HCT116 (cell line): Measurements from ENCODE around the gene ZNF695. TPM values are rescaled to one million over a fixed set of nuclear protein-coding genes. Genes with fewer than 3 reads are reported as not detected.

ENCODE experiments used
- ATAC-seq: fragments of 200-7000 bp; cut with Tn5 transposase; 2 replicates; pipeline ENCODE4 v1.9.1; 2020; ENCODE audit warnings: mild to moderate bottlenecking, moderate library complexity
- BruUV-seq: library from RNA; stranded (reverse); fragments of 400-500 nt; replicated peaks from 2 replicates; lab custom pipeline; 2021; lab: Mats Ljungman, UMichigan
- CTCF ChIA-PET: fragments of 300-600 bp; sonication (Branson Sonifier 250); formaldehyde crosslinking; loops from one replicate; lab custom pipeline; 2021; ENCODE audit warnings: antibody characterized with exemption; lab: Charles Lee
- POLR2A ChIA-PET: fragments of 300-600, 350-600 bp; sonication (Branson Sonifier 250); formaldehyde crosslinking; loops from one replicate; lab custom pipeline; 2021; ENCODE audit warnings: antibody characterized with exemption; lab: Charles Lee
- RAD21 ChIA-PET, 2 experiments: fragments of 300-600 bp; sonication (Branson Sonifier 250); formaldehyde crosslinking; loops; one replicate each; lab custom pipeline; 2023; ENCODE audit warnings: low total read pairs in 2 of 2; ENCODE audit not compliant: uncharacterized antibody in 2 of 2, unreplicated experiment in 2 of 2, low non-redundant PET in 1 of 2; lab: Charles Lee
- DNase-seq: peaks from one replicate; pipeline ENCODE4 v3.0.0-alpha.2; 2010; ENCODE audit warnings: low read depth, low spot score
- H2AFZ ChIP-seq: fragments of 200-600 bp; shearing (Covaris generic), sonication (generic); 2 replicates; pipeline ENCODE4 v1.6.1; 2017; ENCODE audit warnings: low read depth, mixed run types, mixed read lengths, antibody characterized with exemption, low read length; ENCODE audit not compliant: poor library complexity, severe bottlenecking
- H3K27ac ChIP-seq: 2 replicates; pipeline ENCODE4 v1.5.1; 2012; ENCODE audit warnings: low read depth, low read length
- H3K27me3 ChIP-seq: fragments of 200-600 bp; sonication (generic); 2 replicates; pipeline ENCODE4 v1.6.1; 2016; ENCODE audit warnings: mixed run types, low read length, mixed read lengths; ENCODE audit not compliant: insufficient read depth
- H3K36me3 ChIP-seq, 2 experiments: fragments of 200-500 bp in 1 of 2; fragments of 200-600 bp in 1 of 2; sonication (Bioruptor generic) in 1 of 2; sonication (generic) in 1 of 2; 2 replicates each; pipeline versions ENCODE4 v1.5.1 to v1.6.1; 2014 to 2016; ENCODE audit warnings: low read length in 2 of 2, inconsistent platforms in 1 of 2, mixed read lengths in 1 of 2, mixed run types in 1 of 2; ENCODE audit not compliant: insufficient read depth in 2 of 2, control insufficient read depth in 1 of 2
- H3K4me1 ChIP-seq, 2 experiments: fragments of 200-600 bp in 1 of 2; sonication (generic) in 1 of 2; 2 replicates each; pipeline versions ENCODE4 v1.5.1 to v1.6.1; 2012 to 2017; ENCODE audit warnings: low read length in 2 of 2, inconsistent platforms in 1 of 2, mild to moderate bottlenecking in 1 of 2, mixed read lengths in 1 of 2, mixed run types in 1 of 2, moderate library complexity in 1 of 2; ENCODE audit not compliant: insufficient read depth in 2 of 2, control insufficient read depth in 1 of 2
- H3K4me2 ChIP-seq: fragments of 200-600 bp; sonication (generic); 2 replicates; pipeline ENCODE4 v1.6.1; 2017; ENCODE audit warnings: mixed run types, low read length, mixed read lengths
- H3K4me3 ChIP-seq, 2 experiments: fragments of 200-600 bp in 1 of 2; sonication (generic) in 1 of 2; replicated peaks in 1 of 2; 2 replicates each; pipeline ENCODE4 v1.5.1; 2011 to 2016; ENCODE audit warnings: low read length in 2 of 2, control low read depth in 1 of 2, low read depth in 1 of 2, mild to moderate bottlenecking in 1 of 2, mixed read lengths in 1 of 2, mixed run types in 1 of 2
- H3K79me2 ChIP-seq: fragments of 200-600 bp; sonication (generic); 2 replicates; pipeline ENCODE4 v1.6.1; 2017; ENCODE audit warnings: mild to moderate bottlenecking, mixed run types, low read length, moderate library complexity, mixed read lengths; ENCODE audit not compliant: insufficient read depth
- H3K9ac ChIP-seq: fragments of 200-600 bp; sonication (generic); 2 replicates; pipeline ENCODE4 v1.6.1; 2016; ENCODE audit warnings: low read length, mixed read lengths
- H3K9me2 ChIP-seq: fragments of 200-600 bp; sonication (generic), shearing (Covaris generic); 2 replicates; pipeline ENCODE4 v1.6.1; 2017; ENCODE audit warnings: mixed run types, mild to moderate bottlenecking, moderate library complexity; ENCODE audit not compliant: insufficient read depth
- H3K9me3 ChIP-seq, 2 experiments: fragments of 200-500 bp in 1 of 2; fragments of 200-600 bp in 1 of 2; sonication (Bioruptor generic) in 1 of 2; sonication (generic) in 1 of 2; 2 replicates each; pipeline ENCODE4 v1.6.1; 2014 to 2017; ENCODE audit warnings: low read length in 2 of 2, mixed read lengths in 2 of 2, inconsistent platforms in 1 of 2, low read depth in 1 of 2, mild to moderate bottlenecking in 1 of 2, mixed run types in 1 of 2, moderate library complexity in 1 of 2; ENCODE audit not compliant: control insufficient read depth in 1 of 2, insufficient read depth in 1 of 2
- H4K20me1 ChIP-seq: fragments of 200-600 bp; sonication (generic), shearing (Covaris generic); 2 replicates; pipeline ENCODE4 v1.6.1; 2017; ENCODE audit warnings: mixed run types, mild to moderate bottlenecking, moderate library complexity; ENCODE audit not compliant: insufficient read depth
- ATF3 ChIP-seq: IDR thresholded peaks from 2 replicates; pipeline ENCODE4 v1.6.1; 2012
- CEBPB ChIP-seq: IDR thresholded peaks from 2 replicates; pipeline ENCODE4 v1.6.1; 2012; ENCODE audit warnings: low read depth
- CTCF ChIP-seq, 3 experiments: fragments of 200-600 bp in 1 of 3; sonication (generic) in 1 of 3; IDR thresholded peaks in 2 of 3; conservative IDR thresholded peaks in 1 of 3; 2 replicates each; pipeline ENCODE4 v1.5.1; 2012 to 2017; ENCODE audit warnings: low read depth in 2 of 3, low read length in 2 of 3, antibody characterized with exemption in 1 of 3, borderline replicate concordance in 1 of 3, control low read depth in 1 of 3, mild to moderate bottlenecking in 1 of 3, mixed read lengths in 1 of 3, mixed run types in 1 of 3, moderate library complexity in 1 of 3; ENCODE audit not compliant: insufficient read depth in 1 of 3
- EGR1 ChIP-seq: IDR thresholded peaks from 2 replicates; pipeline ENCODE4 v1.6.1; 2012; ENCODE audit warnings: low read depth
- EZH2 ChIP-seq: fragments of 200-600 bp; sonication (generic); IDR thresholded peaks from 2 replicates; pipeline ENCODE4 v1.6.1; 2017; ENCODE audit warnings: antibody characterized with exemption, mixed run types
- EZH2phosphoT487 ChIP-seq: fragments of 200-600 bp; IDR thresholded peaks from 2 replicates; pipeline ENCODE4 v1.6.1; 2018; ENCODE audit warnings: antibody characterized with exemption, borderline replicate concordance
- JUND ChIP-seq: IDR thresholded peaks from 2 replicates; pipeline ENCODE4 v1.6.1; 2012
- MAX ChIP-seq: IDR thresholded peaks from 2 replicates; pipeline ENCODE4 v1.6.1; 2012
- POLR2AphosphoS5 ChIP-seq: IDR thresholded peaks from 2 replicates; pipeline ENCODE4 v1.6.1; 2011; ENCODE audit warnings: mild to moderate bottlenecking, low read depth, low read length, moderate library complexity
- RAD21 ChIP-seq: IDR thresholded peaks from 2 replicates; pipeline ENCODE4 v1.6.1; 2012; ENCODE audit warnings: low read depth, mild to moderate bottlenecking
- REST ChIP-seq: IDR thresholded peaks from 2 replicates; pipeline ENCODE4 v1.6.1; 2012; ENCODE audit warnings: low read depth
- SIN3A ChIP-seq: IDR thresholded peaks from 2 replicates; pipeline ENCODE4 v1.6.1; 2012; ENCODE audit warnings: low read depth
- SP1 ChIP-seq: IDR thresholded peaks from 2 replicates; pipeline ENCODE4 v1.6.1; 2012; ENCODE audit warnings: low read depth
- YY1 ChIP-seq: IDR thresholded peaks from 2 replicates; pipeline ENCODE4 v1.6.1; 2011; ENCODE audit warnings: low read length, low read depth, moderate library complexity, mild to moderate bottlenecking; ENCODE audit not compliant: insufficient replicate concordance; ENCODE audit errors: extremely low read depth
- ZNF274 ChIP-seq: fragments of 200-500 bp; sonication (Bioruptor generic); IDR thresholded peaks from 2 replicates; pipeline ENCODE4 v1.6.1; 2014; ENCODE audit warnings: mild to moderate bottlenecking, low read depth, low read length, inconsistent platforms
- intact Hi-C: fragments of 100-400 bp; cut with micrococcal nuclease; formaldehyde crosslinking; loops from 2 replicates; pipeline ENCODE4 v1.10.0; 2022
- total RNA-seq: library from RNA; stranded (reverse); gene quantifications from one replicate; pipeline ENCODE4 v1.2.1, GENCODE V29; 2021; ENCODE audit not compliant: unreplicated experiment

ZNF695 gene
- total RNA-seq, 1 experiment from 2014 or later = 14.9 TPM

- no peak for TF ChIP-seq EZH2
- TF ChIP-seq EGR1 = no peak
- TF ChIP-seq JUND = no peak
- no peak for TF ChIP-seq CTCF (IDR thresholded peaks at IDR 0.05 in 2 of 3, conservative IDR thresholded peaks at IDR 0.05 in 1 of 3; ENCODE audit: borderline replicate concordance in 1 of 3, insufficient read depth in 1 of 3, low read depth in 2 of 3, low read length in 2 of 3)
Measured at GRCh38 chr1:247007511-247008405, at the start of gene ZNF695 (continued).

DNA sequence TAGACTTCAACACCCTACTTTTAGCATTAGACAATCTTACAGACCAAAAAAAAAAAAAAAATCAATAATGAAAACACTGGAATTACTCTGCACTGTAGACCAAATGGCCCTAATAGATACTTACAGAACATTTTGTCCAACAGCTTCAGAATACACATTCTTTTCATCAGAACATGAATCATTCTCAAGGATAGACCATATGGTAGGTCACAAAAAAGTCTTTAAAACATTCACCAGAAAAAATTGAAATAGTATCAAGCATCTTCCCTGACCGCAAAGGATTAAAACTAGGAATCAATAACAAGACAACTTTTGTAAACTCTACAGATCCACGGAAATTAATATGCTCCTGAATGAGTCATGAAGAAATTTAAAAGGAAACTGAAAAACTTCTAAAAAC is 48.2 kb upstream of the ZNF695 start:
- no peak overlapping the region for H2AFZ ChIP-seq
- ChIA-PET RAD21 (no interaction called here), CTCF (no interaction called here), POLR2A (no interaction called here)
- no peak overlapping the region for H3K9ac ChIP-seq
- H3K9me3 ChIP-seq = peaks cover 35 to 43% of the 10 kb centered on the region in 2 experiments; a peak in 3 of 4 replicates
- ATAC-seq = no peak
- H3K4me3 ChIP-seq = no peak overlapping the region
- no TSS peak for BruUV-seq
- intact Hi-C loops = no loop called here
- no peak overlapping the region for H3K27ac ChIP-seq
- no peak overlapping the region for H3K4me2 ChIP-seq
- DNase-seq = no peak
- no peaks in the 10 kb centered on the region for H4K20me1 ChIP-seq
- peaks cover 80% of the 10 kb centered on the region for H3K79me2 ChIP-seq
- no peaks in the 10 kb centered on the region for H3K27me3 ChIP-seq
- no peaks in the 10 kb centered on the region; a peak in 2 of 4 replicates for H3K36me3 ChIP-seq
- no peaks in the 10 kb centered on the region for H3K4me1 ChIP-seq
- no peaks in the 10 kb centered on the region for H3K9me2 ChIP-seq
- TF ChIP-seq ZNF274 = no peak
- TF ChIP-seq MAX = no peak
- no peak for TF ChIP-seq CTCF (IDR thresholded peaks at IDR 0.05 in 2 of 3, conservative IDR thresholded peaks at IDR 0.05 in 1 of 3; ENCODE audit: borderline replicate concordance in 1 of 3, insufficient read depth in 1 of 3, low read depth in 2 of 3, low read length in 2 of 3)
- no peak for TF ChIP-seq EZH2
- TF ChIP-seq POLR2AphosphoS5 = no peak
- TF ChIP-seq RAD21 = no peak
- TF ChIP-seq JUND = no peak
- TF ChIP-seq EZH2phosphoT487 = no peak
- TF ChIP-seq ATF3 = no peak
- TF ChIP-seq YY1 = no peak
- no peak for TF ChIP-seq EGR1
- TF ChIP-seq CEBPB = no peak
- no peak for TF ChIP-seq SIN3A
- no peak for TF ChIP-seq SP1
- TF ChIP-seq REST = no peak
